AG09309 (cell line): ENCODE measurements around the gene L2HGDH.

Experiments
- DNase-seq: peaks from one replicate; pipeline ENCODE4 v3.0.0-alpha.2; 2010; ENCODE audit warnings: low read depth
- H3K4me3 ChIP-seq: 2 replicates; pipeline ENCODE4 v1.5.1; 2011; ENCODE audit warnings: mild to moderate bottlenecking, low read depth, low read length, moderate library complexity; ENCODE audit not compliant: control insufficient read depth
- CTCF ChIP-seq: IDR thresholded peaks from 2 replicates; pipeline ENCODE4 v1.5.1; 2011; ENCODE audit warnings: mild to moderate bottlenecking, low read depth, low read length, inconsistent platforms; ENCODE audit not compliant: insufficient read depth, control insufficient read depth; ENCODE audit errors: missing control alignments

The L2HGDH gene

GRCh38 chr14:50249136-50249775 is 62.8 kb downstream of the L2HGDH start:
- no peak for DNase-seq
- TF ChIP-seq CTCF: no peak
- no peak overlapping the region for H3K4me3 ChIP-seq

GRCh38 chr14:50247245-50247644 is 64.8 kb downstream of the L2HGDH start:
- no peak for DNase-seq
- no peak for TF ChIP-seq CTCF
- no peak overlapping the region for H3K4me3 ChIP-seq

GRCh38 chr14:50242566-50243310 is 69.3 kb downstream of the L2HGDH start:
- DNase-seq: no peak
- no peak for TF ChIP-seq CTCF
- H3K4me3 ChIP-seq: no peak overlapping the region

- no peak for TF ChIP-seq CTCF
- H3K4me3 ChIP-seq: no peak overlapping the region
- no peak for DNase-seq
These were observed 69.9 kb downstream of the L2HGDH start for GRCh38 chr14:50242096-50242495.

- no peak for DNase-seq
- H3K4me3 ChIP-seq: no peak overlapping the region
- TF ChIP-seq CTCF: no peak
These were observed 74.6 kb downstream of the L2HGDH start for GRCh38 chr14:50237427-50237826.

- no peak overlapping the region for H3K4me3 ChIP-seq
- no peak for TF ChIP-seq CTCF
- DNase-seq: no peak
These were observed 78.1 kb downstream of the L2HGDH start for GRCh38 chr14:50233951-50234250.
